HG02981 (cell line): ENCODE results near the gene PCYT1B.
"Not testable (repeated sequence)": the region's sequence is repeated elsewhere in the genome, so short reads cannot be mapped to it uniquely, and the experiment has no call there.

Source experiments
- ATAC-seq: cut with Tn5 transposase; IDR thresholded peaks from one replicate; pipeline ENCODE4 v1.9.1; 2021; ENCODE audit warnings: mild to moderate bottlenecking, moderate library complexity; ENCODE audit not compliant: unreplicated experiment

The PCYT1B gene

DNA sequence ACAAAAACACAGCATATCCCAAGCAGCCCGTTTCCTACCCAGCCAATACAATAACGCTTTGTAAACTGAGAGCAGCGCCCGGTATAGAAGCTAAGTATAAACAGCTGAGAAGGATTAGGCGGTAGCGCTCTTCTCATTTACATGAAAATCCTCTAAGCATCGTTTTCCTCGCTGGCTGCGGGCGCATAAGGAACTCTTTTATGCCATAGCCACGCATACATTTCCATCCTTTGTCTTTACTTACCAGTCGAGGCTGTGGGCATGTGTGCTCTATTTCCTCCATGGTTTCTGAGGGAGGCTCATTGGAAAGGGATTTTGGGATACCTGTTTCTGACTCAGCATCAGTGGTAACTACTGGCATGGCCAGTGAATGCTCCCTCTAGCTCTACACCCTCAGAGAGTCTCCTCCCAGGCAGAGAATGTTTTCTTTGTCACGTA lies 383 bp downstream of the PCYT1B start:
- ATAC-seq, result peak; percentile 13

DNA sequence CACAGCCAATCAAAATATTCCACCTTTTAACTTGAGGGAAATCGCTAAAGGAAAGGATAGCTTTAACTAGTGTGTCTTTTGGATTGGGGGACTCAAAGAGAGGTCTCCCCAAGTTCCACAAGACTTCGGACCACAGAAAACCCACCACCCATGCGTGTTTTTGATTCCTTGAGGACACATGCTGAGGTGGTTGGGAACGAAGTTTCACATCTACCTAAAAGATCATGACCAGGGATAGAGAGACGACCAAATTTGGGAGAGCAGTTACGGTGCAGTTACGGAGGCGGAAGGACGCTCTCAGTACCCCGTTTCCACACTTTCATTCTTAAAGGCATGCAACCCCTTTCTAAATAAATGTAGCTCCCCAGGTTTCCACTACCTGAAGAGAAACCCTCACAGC lies 1.1 kb downstream of the PCYT1B start:
- no peak for ATAC-seq

DNA sequence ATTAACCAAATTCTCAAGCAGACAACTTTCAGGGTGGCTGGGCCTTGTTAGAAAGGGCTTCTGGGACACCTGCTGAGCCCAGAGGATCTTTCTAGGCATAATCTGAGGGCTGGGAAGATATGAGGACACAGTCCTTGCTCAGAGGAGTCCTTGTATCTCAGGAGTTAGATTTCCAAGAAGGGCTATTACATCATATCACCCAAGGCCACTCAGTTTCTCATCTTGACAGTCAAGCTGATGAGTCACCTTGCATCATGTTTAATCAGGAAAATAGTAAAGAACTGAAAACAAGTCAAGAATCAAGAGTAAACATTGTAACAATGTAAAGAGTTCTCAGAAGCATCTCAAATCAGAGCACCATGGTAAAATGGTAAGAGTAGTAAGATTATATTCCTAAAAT lies 4.0 kb downstream of the PCYT1B start:
- no peak for ATAC-seq

DNA sequence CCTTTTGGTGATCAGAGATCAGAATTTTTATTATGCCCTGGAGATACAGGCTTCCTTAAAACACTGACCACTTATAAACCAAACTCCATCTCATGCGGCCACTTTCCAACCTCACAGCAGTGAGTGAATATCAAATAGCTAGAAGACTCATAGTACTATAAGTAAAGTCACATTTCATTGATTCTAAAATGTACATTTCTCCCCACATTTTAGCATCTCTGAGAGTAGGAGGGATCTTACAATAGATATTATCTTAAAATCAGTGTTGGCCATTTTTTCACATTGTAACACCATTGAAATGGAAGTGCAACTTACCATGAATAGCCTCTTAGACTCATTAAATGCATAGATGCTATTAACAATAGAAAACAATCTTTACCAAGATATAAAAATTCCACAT lies 17.4 kb downstream of the PCYT1B start:
- ATAC-seq, result no peak

- ATAC-seq, result no peak
Observed at GRCh38 chrX:24619647-24620046, 27.5 kb downstream of the PCYT1B start.

DNA sequence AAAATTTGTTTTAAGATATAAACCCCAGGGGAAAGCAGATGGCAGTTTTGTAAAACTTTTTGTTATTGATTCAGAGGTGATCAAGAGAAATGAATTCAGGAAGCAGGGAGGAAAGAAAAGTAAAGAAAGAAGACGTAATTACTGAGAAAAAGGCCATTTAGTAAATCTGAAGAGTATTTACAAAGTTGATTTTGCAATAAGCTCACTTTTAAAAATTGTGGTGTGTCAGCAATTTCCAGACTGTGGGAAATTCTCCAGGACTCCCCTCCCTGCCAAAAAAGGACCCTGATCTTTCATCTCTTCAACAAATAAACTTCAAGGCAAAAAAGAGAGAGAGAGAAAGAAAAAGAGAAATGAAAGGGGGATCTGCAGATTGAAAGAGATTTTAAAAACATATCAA lies 36.6 kb downstream of the PCYT1B start:
- no peak for ATAC-seq

- no peak for ATAC-seq
Observed at GRCh38 chrX:24607616-24608015, 39.5 kb downstream of the PCYT1B start.

GRCh38 chrX:24605941-24606340 lies 41.2 kb downstream of the PCYT1B start:
- ATAC-seq, result not testable (repeated sequence)

DNA sequence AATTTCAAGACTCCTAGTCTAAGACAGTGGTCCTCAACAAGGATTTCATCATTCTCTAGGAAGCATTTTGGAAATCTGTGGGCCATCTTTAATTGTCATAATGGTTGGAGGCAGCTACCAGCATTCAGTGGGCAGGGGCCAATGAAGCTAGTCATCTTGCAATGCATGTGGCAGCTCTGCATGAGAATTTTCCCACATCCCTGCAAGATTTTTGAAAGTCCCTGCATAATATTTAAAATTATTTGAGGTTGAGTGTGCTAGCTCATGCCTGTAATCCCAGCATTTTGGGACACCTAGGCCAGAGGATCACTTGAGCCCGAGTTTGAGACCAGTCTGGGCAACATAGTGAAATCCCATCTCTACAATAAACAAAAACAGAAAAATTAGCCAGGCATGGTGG lies 44.0 kb downstream of the PCYT1B start:
- ATAC-seq, result no peak

DNA sequence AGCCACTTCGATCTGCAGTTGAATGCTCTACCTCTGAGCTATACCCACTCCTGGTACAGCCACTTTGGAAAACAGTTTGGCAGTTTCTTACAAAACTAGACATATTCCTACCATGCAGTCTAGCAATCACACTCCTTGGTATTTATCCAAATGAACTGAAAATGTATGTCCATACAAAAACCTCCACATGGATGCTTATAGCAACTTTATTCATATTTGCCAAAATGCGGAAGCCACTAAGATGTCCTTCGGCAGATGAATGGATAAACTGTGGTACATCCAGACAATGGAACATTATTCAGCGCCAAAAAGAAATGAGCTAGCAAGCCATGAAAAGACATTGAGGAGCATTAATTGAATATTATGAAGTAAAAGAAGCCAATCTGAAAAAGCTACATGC lies 45.3 kb downstream of the PCYT1B start:
- no peak for ATAC-seq

DNA sequence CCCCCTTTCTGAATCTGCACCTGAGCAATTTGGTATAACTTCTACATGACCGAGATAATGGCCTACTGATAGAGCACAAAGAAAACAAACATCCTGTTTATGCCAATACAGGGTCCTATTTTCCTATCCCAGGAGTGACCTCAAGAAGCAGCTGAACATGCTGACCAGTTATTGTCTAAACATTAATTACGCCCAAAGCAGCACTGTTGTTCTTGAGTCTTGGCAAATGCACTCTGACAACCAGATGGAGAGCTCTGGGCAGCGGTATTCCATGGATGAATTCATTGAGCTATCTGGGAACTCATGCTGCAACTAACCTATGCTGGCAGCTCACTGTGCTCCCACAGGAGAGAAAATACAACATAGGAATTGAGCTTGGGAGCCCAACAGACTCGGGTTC lies 52.6 kb downstream of the PCYT1B start:
- ATAC-seq, result no peak

GRCh38 chrX:24590111-24590510 lies 57.0 kb downstream of the PCYT1B start:
- ATAC-seq, result no peak

DNA sequence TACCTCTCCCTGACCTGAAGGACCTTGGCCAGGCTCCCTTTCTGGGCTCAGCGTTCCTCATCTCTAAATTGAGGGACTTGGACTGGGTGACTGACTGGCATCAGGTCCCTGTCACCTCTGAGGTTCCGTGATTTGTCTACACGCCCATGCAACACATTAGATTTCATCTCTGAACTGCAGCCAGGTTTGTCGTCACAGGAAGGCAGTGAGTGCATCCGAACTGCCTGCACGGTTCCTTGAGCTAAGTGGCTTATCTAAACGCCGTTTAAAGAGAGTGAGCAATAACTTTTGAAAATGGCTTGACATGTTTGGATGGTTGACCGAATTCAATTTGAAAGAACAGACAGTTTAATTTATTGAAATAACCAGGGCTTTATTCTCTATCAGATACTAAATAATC lies 70.1 kb downstream of the PCYT1B start:
- ATAC-seq, result no peak

DNA sequence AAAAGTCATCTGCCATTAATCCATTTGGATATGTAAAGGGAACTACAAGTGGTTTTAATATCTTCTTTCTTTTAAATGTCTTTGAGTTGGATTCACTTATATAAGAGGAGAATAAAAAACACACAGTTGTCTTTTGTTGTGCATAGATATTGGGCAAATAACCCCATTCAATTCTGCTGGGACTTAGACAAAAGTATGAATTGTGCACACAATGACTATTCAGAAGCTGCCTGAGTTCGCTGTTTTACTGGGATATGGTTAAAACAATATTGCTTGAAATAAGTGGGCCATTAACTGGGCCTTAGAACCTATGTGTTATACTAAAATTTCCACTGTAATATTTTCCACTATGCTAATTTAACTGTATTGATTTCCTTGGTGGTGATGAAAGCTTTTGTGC lies 71.7 kb downstream of the PCYT1B start:
- ATAC-seq, result no peak

- ATAC-seq, result no peak
Observed at GRCh38 chrX:24574743-24575142, 72.4 kb downstream of the PCYT1B start.

GRCh38 chrX:24567169-24567568 lies 80.0 kb downstream of the PCYT1B start:
- no peak for ATAC-seq

DNA sequence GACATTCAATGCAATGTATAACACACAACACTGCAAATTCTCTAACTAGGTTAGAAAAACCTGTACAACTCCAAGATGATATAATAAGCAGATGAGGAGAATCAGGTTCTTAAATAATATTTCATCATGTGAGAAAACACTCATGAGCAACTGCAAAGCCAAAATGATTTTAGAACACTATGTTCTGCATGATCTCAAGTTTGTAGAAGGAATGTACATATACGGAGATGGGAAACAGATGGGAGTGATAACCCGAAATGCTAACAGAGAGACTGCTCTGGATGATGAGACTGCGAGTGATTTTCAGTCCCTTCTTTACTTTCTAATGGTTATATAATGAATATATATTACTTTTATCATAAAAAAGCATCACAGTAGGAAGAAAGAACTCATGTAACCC lies 80.9 kb downstream of the PCYT1B start:
- no peak for ATAC-seq

DNA sequence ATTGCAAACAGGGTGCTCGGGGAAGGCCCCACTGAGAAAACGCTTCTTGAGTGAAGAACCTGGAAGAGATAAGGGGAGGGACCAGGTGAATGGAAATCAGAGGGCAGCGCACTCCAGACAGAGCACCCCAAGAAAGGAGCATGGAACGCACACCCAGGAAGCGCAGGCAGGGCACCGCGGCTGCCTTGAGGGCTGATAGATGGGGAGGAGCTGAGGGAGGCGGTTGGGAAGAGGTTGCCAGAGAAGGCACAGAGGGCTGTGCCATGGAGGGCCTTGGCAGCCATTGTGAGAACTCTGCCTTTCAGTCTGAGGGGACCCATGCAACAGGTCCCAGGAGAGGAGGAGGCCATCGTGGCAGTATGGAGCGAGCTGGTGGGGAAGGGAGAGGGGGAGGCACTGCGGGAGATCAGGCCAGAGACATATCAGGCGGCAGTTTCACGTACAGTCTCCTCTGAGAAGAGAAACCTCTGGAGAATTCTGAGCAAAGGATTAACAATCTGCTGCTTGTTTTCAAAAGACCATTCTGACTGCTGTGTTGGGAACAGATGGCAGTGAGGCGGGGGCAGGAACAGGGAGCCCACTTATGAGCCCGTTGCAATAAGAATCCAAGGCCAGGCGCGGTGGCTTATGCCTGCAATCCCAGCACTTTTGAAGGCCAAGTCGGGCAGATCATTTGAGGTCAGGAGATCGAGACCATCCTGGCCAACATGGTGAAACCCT lies 83.7 kb downstream of the PCYT1B start:
- ATAC-seq, result no peak

DNA sequence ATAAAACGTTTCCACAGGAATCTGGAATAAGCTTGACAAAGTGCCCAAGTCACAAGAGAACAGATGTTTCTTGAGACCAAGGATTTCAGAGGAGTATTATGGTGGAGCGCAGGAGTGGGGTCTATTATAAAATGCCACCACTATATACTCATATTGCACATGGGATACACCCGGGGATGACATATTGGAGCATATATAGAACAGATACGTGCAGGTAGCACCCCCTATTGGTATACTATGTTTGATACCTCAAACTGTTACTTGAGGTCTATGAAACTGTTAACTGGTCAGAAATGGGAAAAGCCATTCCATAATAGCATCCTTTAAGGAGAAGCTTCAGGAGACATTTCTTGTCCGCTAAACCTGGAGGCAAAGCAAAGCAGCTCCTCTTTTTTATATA lies 86.0 kb downstream of the PCYT1B start:
- ATAC-seq, result no peak

- no peak for ATAC-seq
Observed at GRCh38 chrX:24553011-24553410, 94.1 kb downstream of the PCYT1B start.

DNA sequence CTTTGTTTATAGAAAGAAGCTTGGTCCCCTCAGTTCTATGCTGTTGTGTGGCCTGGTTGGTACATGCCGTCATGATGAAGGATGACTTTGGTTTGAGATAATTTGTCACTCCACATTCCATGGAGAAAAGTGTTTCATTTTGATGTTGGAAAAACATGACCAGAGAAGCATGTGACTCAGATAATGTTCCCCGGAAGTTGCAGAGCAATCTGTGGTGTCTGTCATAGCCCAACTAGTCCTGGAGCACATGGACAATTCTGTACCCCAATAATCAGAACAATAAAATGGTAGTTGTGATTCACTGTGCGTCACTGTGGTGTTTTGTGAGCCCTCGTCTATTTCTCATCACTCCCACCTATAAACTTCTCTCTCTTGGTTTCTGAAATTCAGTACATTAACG lies 97.0 kb downstream of the PCYT1B start:
- no peak for ATAC-seq

DNA sequence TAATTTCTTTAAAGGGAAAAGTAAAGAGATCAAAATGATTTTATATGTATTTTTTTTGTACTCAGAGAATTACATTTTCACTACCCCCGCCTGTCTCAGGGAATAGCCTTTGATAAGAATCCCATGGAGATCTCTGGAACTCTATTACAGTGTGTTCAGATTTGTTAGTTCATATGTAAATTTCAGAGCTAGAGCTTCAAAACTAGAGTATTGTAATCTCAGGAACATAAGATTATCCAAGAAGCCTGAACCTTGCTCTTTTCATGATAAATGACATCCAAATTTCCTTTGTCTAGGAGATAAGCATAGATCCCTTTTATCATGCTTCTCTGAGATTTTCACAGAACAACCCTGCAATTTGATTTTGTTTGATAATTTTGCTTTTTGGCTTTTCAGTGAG lies 99.2 kb downstream of the PCYT1B start:
- no peak for ATAC-seq

DNA sequence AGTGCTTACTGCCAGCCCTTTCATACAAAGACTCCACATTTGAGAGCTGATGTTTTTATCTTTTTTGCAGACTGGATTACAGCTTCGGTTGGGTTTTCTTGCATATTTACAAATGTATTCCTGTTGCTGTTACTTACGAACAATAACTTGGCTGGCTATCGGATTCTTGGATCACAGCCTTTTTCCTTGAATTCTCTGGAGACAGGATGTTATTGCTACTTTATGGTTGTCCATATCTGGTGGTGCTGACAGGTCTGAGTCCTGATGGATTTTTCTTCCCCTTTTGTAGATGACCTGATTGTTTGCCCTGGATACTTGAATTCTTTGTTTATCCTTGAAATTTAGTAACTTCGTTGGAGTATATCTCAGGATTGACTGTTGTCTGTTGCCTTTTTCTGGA lies 104.4 kb downstream of the PCYT1B start:
- no peak for ATAC-seq
